NCI-H1105 (cell line): Measurements from ENCODE around the gene HPD.
"Not testable (repeated sequence)": the region's sequence is repeated elsewhere in the genome, so short reads cannot be mapped to it uniquely, and the experiment has no call there.

Experiments
- DNase-seq: peaks from one replicate; lab custom pipeline; 2025; lab: John Stamatoyannopoulos, UW

The HPD gene

DNA sequence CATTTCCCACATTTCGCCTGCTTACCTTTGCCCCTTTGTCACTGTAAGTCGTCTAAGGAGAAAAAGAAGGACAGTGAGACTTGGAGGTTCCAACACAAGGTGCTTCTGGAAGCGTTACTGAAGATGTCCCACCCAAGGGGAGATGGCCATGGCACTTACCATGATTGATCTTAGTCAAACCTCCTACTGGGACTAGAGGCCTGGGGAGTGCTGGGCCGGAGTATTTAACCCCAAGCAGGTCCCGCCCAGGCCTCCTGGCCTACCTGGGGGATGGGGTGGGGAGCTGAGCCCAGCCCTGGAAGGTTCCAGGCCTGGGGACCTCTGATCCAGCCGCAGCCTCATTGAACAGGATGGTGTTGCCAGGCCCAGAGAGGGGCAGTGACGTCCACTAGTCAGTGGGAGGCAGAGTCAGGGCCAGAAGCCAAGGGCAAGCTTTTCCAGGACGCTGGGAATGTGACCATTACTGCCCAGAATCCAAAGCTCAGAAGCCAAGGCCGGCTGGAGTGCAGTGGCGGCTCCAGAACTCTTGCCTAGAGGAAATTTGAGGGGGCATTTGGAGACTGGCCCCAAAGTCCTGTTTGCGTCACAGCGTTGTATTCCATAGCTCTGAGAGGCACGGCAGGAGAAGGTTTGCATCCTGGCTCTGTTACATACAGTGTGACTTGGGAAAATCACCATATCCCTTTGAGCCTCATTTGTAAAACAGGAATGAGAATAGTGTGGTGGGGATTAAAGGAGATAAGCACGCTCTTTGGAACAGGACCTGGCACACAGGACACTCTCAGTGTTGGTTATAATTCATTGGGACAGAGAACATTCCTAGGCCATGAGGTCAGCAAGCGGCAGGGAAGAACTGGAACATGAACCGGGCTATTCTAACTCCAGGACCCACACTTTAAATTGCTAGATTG is at the start of gene HPD:
TSS of gene HPD (minus strand) at position 198 of the 911 bp plus-strand sequence. CDS start at position 162, 36 bp downstream.
- DNase-seq: no peak

DNA sequence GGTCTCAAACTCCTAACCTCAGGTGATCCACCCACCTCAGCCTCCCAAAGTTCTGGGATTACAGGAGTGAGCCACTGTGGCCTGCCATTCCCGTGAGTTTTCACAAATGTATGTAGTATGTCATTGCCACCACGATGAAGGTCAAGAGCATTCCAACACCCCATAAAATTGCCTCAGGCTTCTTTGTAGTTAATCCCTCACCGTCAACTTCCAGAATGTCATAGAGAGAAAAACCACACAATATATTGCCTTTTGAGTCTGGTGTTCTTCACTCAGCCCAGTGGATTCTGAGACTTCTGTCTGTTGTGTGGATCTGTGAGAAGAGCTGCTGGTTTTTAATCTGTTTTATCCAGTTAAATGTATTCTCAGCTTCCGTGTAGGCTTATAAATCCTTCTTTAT is 47.1 kb upstream of the HPD start:
- no peak for DNase-seq

DNA sequence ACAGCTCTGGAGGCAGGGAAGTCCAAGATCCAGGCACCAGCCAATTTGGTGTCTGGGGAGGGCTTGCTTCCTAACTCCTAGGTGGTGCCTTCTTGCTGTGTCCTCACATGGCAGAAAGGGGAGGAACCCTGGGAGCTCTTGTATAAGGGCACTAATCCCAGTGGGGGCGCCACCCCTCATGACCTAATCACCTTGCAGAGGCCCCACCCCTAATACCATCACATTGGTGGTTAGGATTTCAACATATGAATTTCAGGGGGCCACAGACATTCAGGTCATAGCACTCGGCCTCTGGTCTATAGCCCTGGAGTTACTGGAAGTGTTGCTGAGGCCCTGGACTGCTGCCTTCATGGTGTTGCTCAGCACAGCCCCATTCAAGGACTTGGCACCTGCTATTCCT is 44.5 kb upstream of the HPD start:
- DNase-seq: no peak

DNA sequence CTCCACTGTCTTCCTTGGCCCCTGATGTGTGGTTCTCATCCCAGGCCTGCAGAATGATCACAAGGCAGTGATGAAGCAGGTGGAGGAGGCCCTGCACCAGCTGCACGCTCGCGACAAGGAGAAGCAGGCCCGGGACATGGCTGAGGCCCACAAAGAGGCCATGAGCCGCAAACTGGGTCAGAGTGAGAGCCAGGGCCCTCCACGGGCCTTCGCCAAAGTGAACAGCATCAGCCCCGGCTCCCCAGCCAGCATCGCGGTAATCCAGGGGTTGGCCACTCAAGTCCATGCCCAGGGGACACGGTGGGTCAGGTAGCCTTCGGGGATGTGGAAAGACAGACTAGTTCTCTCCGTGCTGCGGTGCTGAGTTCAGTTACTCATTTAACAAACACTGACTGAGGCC is 40.9 kb upstream of the HPD start:
- DNase-seq: no peak

DNA sequence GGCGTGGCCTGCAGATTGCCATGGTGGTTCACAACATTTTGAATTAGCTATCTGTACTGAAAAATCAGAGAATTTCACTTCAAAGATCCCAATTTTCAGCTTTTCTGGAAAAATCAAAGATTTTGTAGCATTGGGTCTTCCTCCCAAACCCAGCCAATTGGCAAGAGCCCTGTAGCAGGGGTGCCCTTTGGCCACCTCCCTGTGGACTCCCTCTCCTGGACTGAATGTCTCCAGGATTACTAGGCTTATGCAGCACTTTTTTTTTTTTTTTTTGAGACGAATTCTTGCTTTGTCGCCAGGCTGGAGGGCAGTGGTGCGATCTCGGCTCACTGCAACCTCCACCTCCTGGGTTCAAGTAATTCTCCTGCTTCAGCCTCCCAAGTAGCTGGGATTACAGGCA is 39.6 kb upstream of the HPD start:
- DNase-seq: no peak

DNA sequence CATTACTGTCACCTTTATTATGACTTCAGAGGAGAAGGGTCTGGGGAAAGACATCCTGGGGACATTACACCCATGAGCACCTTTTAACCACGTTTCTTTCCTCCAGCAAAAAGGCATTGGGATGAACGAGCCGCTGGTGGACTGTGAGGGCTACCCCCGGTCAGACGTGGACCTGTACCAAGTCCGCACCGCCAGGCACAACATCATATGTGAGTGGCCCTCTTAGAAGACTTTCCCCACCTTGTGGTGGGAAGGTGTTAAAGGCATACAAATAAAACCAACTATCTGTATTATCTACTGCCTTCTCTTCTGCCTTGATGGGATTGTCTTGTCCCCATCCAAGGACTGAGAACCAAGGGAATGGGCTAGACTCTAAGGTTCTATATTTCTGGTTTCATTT is 36.0 kb upstream of the HPD start:
- no peak for DNase-seq

DNA sequence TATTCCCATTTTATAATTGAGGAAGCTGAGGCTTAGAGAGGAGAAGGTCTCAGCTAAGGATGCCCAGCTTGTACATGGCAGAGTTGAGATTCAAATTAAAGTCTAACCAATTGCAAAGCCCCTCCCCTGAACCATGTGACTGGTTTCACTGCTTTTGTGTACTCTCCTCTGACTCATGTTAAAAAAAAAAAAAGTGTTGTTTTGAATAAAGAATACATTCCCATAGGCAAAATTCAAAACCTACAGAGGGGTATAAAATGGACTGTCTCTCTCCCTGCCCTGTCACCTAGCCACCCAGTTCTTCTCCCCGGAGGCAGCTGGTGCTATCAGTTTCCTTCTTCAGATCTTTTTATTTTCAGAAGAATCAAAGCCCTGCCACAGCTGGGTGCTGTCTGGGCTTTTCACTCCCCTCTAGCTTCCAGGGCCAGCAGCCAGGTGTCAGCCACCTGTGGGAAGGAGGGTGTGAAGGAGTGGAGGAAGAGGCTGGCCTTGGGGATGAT is 35.4 kb upstream of the HPD start:
- no peak for DNase-seq

DNA sequence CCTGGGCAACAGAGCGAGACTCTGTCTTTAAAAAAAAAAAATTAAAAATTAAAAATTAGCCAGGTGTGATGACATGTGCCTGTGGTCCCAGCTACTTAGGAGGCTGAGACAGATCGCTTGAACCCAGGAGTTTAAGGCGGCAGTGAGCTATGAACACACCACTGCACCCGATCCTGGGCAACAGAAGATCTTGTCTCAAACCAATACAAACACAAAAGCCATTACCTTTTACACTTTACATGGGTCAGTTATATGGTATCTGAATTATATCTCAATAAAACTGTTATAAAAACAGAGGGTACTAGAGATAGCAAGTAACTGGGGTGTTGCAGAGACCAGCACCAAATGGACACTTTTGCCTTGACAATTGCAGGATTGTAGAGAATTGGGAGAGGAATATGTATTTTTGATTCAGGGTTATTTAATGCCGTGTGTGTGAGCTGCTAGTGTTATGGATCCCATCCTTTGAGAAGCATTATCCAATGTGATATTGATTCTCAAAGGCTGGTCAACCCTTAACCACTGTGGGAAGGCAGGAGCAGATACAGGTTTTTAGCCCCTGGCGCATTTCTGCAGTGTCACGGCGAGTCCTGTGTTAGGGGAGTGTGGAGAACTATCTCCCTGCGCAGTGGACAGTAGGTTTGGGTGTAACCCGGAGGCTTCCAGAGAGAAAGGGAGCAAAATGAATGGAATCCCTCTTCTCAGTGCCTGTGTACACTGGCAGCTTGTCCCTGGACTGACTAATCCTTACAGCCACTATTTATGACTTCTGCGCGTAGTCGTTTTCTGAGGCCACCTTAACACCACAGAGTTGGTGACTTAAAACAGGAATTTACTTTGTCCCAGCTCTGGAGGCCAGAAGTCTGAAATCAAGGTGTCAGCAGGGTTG is 34.3 kb upstream of the HPD start:
- no peak for DNase-seq

DNA sequence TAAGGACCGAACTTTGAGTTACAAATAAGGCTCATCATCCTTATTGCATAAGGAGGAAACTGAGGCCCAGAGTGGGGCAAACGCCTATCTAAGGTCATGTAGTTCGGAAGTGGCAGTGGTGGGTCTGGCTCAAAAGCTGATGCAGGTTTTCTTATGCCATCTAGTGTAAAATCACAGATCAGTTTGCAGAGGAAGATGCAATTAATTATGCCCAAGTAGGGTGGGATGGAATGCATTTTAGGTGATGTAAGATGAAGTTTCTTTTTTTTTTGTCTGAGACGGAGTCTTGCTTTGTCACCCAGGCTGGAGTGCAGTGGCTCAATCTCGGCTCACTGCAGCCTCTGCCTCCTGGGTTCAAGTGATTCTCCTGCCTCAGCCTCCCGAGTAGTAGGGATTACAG is 31.0 kb upstream of the HPD start:
- not testable (repeated sequence) for DNase-seq

DNA sequence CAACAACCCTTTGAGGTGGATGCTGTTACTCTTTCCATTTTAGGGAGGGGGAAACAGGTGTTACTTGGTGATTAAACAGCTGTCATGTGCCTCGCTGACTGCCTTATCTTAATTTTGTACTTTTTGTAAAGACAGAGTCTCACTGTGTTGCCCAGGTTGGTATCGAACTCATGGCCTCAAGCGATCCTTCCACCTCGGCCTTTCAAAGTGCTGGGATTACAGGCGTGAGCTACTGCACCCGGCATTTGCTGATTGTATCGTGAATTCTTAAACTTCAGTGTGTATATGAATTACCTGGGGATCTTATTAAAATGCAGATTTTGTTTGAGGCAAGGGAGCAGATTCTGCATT is 30.6 kb upstream of the HPD start:
- DNase-seq: no peak

DNA sequence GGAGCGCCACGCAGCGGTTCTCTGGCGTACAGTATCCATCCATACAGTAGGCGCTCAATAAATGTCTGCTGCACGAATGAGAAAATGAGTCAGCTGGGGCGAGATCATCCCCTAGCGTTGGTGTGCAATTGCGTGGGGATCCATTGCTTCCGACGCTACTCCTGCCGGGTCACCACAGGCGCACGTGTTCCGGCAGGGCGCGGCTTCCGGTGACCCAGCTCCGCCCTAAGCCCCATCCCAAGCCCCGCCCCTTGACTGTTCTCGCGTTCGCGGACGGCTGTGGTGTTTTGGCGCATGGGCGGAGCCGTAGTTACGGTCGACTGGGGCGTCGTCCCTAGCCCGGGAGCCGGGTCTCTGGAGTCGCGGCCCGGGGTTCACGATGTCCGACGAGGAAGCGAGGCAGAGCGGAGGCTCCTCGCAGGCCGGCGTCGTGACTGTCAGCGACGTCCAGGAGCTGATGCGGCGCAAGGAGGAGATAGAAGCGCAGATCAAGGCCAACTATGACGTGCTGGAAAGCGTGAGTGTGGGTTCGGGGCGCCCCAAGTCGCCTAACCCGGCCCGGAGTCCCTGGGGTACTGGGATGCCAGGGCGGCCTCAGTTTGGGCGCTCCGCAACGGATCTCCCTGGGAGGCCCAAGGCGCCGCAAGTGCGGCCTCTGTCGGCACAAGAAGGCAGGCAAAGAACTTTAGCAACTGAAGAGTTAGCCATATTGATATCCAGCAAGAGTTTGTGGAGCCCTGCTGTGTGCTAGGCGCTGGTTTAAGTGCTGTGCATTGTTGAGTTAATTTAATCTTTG is 30.0 kb upstream of the HPD start, which contains the start of gene PSMD9:
TSS of gene PSMD9 (plus strand) at position 313 of the 796 bp plus-strand sequence. CDS start at position 380, 67 bp downstream.
- DNase-seq: peak; percentile 98

DNA sequence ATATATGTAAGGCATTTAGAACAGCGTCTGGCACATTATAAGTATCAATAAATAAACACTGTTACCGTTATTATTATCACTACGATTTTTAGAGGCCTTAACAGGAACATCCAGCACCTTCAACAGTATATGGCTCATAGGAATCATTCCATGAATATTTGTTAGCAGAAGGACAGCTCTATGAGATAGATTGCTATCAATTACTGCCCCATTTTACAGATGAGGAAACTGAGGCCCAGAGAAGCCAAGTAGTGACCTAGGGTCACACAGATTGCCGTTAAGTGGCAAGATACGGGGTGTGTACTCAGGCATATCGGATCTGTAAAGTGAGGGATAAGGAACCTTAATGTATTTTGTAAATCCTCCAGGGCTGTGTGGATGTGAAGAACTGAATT is 29.4 kb upstream of the HPD start:
- no peak for DNase-seq

DNA sequence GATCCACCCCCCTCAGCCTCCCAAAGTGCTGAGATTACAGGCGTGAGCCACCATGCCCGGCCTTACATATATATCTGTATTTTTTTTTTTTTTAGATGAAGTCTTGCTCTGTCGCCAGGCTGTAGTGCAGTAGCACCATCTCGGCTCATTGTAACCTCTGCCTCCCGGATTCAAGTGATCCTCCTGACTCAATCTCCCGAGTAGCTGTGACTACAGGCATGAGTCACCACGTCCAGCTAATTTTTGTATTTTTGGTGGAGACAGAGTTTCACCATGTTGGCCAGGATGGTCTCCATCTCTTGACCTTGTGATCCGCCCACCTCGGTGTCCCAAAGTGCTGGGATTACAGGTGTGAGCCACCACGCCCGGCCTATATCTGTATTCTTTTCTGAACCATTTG is 26.5 kb upstream of the HPD start:
- not testable (repeated sequence) for DNase-seq

DNA sequence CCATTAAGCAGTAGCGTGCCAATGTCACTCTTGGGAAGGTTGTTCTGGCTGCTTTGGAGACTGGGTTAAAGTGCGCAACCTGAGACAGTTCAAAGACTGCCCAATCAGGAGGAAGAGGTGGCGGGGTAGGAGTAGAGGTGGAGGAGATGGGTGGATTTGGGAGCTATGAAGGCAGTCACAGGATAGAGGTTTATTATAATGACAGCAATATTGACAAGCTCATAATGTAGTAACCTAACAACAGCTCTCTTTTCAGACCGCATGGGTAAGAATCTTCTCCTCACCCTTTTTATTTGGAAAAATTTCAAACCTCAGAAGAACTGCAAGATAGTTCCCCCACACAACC is 24.6 kb upstream of the HPD start:
- no peak for DNase-seq

DNA sequence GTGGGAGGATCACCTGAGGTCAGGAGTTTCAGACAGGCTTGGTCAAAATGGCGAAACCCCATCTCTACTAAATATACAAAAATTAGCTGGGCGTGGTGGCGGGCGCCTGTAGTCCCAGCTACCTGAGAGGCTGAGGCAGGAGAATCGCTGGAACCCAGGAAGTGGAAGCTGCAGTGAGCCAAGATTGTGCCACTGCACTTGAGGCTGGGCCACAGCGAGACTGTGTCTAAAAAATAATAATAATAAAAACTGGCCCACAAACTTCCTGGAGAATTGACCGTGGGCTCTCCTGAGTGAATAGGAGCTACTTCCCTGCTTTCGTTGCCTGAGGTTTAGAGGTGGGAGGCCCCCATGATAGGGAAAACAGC is 17.4 kb upstream of the HPD start:
- DNase-seq: not testable (repeated sequence)

DNA sequence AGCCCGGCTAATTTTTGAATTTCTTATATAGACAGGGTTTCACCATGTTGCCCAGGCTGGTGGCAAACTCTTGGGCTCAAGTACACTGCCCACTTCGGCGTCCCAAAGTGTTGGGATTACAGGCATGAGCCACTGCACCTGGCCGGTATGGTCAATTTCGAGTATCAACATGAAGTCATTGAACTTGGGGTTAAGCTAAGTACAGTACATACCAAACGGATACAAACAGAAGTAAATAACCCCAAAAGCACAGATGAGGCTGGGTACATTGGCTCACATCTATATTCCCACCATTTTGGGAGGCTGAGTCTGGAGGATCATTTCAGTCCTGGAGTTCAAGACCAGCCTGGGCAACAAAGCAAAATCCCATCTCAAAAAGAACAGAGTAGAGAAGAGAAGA is 16.9 kb upstream of the HPD start:
- DNase-seq: no peak

DNA sequence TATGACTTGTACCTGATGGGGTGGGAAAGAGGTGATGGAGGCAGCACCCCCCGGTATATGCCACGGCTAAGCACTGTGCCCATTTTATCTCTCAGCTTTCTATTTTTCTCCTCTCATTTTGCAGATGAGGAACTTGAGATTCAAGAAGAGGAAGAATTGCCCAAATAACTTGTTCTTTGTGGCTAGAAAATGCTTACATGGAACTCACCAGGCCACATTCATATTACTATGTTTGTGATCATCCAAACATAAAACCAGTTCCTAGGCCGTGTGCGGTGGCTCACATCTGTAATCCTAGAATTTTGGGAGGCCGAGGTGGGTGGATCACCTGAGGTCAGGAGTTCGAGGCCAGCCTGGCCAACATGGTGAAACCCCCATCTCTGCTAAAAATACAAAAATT is 15.4 kb upstream of the HPD start:
- no peak for DNase-seq

DNA sequence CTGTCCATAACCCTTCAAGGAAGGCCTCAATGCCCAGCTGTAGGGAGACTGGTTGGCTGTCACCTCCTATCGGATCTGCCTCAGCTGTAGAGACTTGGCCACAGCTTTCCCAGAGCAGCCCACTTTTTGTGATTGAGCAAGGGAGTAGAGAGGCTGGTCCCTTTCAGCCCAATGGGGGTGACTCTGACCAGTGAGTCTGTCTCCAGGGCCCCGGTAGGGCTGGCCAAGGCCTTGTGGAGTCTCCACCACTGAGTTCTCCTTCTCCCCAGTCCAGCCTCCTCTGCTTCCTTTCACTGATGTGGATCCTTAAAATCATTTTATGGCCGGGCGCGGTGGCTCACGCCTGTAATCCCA is 14.5 kb upstream of the HPD start:
- no peak for DNase-seq

DNA sequence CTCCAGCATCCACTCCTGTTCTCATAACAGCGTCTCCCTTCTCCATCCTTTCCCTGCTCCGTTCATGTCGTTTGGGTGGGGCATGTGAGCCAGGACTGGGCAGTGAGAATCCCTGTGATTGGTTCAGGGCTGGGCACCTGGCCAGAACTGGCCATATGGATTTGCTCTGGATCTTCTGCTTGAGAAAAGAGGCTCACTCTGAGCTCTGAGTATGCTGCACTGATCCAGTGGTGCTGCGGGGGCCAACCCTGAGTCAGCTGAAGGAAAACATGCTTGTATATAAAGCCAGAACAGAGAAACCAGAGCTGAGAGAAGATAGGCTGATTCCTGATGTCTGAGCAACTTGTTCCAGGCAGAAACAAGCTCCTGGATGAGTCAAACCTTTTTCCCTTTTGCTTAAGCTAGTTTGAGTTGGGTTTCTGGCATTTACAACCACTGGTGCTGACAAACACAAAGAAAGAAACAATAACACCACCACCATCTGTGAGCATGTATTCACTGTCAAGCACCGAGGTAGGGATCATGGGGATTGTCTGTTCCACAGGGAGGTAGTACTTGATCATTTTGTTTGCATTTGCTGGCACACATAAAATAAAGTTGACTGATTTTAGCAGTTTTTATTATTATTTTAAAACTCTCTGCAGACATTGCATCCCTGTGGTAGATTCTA is 14.0 kb upstream of the HPD start:
- no peak for DNase-seq

DNA sequence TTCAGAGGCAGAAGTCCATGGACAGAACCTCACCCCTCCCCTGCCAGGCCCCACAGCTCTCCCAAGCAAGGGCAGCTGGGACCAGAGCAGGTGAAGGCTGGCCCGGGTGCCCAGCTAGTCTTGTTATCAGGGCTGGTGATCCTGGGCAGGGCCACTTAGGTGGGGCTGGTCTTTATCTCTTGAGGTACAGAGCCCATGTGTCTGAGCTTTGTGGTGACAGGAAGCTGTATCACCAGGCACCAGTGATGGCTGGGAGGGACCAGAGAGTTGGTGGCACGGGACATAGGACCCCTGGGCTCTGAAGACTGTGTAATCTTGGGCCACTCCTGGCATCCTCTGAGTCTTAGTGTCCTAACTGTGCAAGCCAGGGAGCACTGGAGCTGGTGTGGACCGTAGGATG is 12.8 kb upstream of the HPD start:
- DNase-seq: no peak

DNA sequence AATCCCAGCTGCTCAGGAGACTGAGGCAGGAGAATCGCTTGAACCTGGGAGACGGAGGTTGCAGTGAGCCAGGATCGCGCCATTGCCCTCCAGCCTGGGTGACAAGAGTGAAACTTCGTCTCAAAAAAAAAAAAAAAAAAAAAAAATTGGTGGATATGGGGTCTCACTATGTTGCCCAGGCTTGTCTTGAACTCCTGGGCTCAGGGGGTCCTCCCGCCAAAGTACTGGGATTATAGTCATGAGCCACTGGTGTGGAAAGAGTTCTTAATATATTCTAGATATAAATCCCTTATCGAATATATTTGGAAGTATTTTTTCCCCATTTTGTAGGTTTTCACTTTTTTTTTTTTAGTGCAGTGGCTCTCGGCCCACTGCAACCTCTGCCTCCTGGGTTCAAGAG is 10.6 kb upstream of the HPD start:
- DNase-seq: not testable (repeated sequence)

DNA sequence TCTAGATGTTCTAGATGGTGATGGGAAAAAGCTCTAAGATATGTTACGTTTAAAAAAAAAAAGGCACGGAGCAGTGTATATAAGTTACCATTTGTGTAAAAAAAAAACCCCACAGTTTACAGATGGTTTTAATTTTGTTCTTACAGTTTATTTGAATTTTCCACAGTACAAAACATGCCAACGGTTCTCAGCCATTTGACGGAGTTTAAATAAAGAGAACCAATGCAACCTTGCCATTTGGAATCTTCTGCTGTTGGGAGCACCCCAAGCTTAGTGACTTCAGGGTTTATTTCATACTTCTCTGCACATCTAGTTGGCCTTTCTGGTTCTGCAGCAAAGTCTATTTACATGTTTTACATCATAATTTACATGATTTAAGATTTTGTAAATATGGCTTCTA is 7.7 kb upstream of the HPD start:
- no peak for DNase-seq
